Bronchial epithelial cell (primary cell): Measurements from ENCODE around the gene RDH5. TPM values are rescaled to one million over a fixed set of nuclear protein-coding genes. Genes with fewer than 3 reads are reported as not detected.

Source experiments
- DNase-seq: peaks from one replicate; pipeline ENCODE4 v3.0.0-alpha.2; 2010; ENCODE audit warnings: low read depth
- FAIRE-seq: peaks from 2 replicates; lab custom pipeline; 2011; peaks lifted over from hg19 to GRCh38; lab: Jason Lieb, UNC
- H3K27me3 ChIP-seq: 2 replicates; pipeline ENCODE4 v1.5.1; 2011; ENCODE audit warnings: low read length; ENCODE audit not compliant: control insufficient read depth, insufficient read depth
- H3K36me3 ChIP-seq: 2 replicates; pipeline ENCODE4 v1.5.1; 2011; ENCODE audit warnings: low read length; ENCODE audit not compliant: control insufficient read depth, insufficient read depth
- H3K4me3 ChIP-seq: 2 replicates; pipeline ENCODE4 v1.5.1; 2011; ENCODE audit warnings: mild to moderate bottlenecking, low read depth, low read length, control low read depth
- CTCF ChIP-seq: IDR thresholded peaks from 2 replicates; pipeline ENCODE4 v1.5.1; 2011; ENCODE audit warnings: mild to moderate bottlenecking, moderate library complexity, low read length, control low read depth, inconsistent platforms; ENCODE audit not compliant: insufficient read depth, severe bottlenecking
- total RNA-seq: library from RNA; depleted of rRNA; stranded (reverse); fragments of >200 nt; gene quantifications from 2 replicates; pipeline ENCODE4 v1.2.1, GENCODE V29; 2014

RDH5 gene
- total RNA-seq, 1 donor from 2014 or later, result 1.1 TPM

GRCh38 chr12:55745361-55746173 lies 25.4 kb downstream of the RDH5 start:
- Histone ChIP-seq H3K36me3 (no peaks in the 10 kb centered on the region), H3K4me3 (no peak overlapping the region), H3K27me3 (no peaks in the 10 kb centered on the region)
- FAIRE-seq (no peak), DNase-seq (no peak)
- no peak for TF ChIP-seq CTCF

GRCh38 chr12:55746174-55746912 lies 26.1 kb downstream of the RDH5 start:
- TF ChIP-seq CTCF, result no peak
- DNase-seq, result no peak
- Histone ChIP-seq H3K36me3 (no peaks in the 10 kb centered on the region), H3K4me3 (no peak overlapping the region), H3K27me3 (no peaks in the 10 kb centered on the region)
- FAIRE-seq, result no peak

- no peak for TF ChIP-seq CTCF
- peaks cover 2% of the 10 kb centered on the region for H3K36me3 ChIP-seq
Observed at GRCh38 chr12:55746913-55747231, 26.7 kb downstream of the RDH5 start.

GRCh38 chr12:55748230-55748993 lies 28.2 kb downstream of the RDH5 start:
- TF ChIP-seq CTCF, result no peak
- H3K4me3 ChIP-seq, result no peak overlapping the region
- H3K36me3 ChIP-seq, result peaks cover 6% of the 10 kb centered on the region
- H3K27me3 ChIP-seq, result no peaks in the 10 kb centered on the region
- DNase-seq, result no peak
- FAIRE-seq, result no peak

More at GRCh38 chr12:55746913-55747231, 26.7 kb downstream of the RDH5 start:
- DNase-seq, result no peak
- Histone ChIP-seq H3K27me3 (no peaks in the 10 kb centered on the region), H3K4me3 (no peak overlapping the region)
- no peak for FAIRE-seq

- no peak for TF ChIP-seq CTCF
- Histone ChIP-seq H3K27me3 (no peaks in the 10 kb centered on the region), H3K36me3 (peaks cover 23% of the 10 kb centered on the region), H3K4me3 (no peak overlapping the region)
- FAIRE-seq, result no peak
- no peak for DNase-seq
Observed at GRCh38 chr12:55755246-55755645, 35.1 kb downstream of the RDH5 start.
